IMR-90 (cell line): ENCODE data around the gene PLPP6. TPM values are rescaled to one million over a fixed set of nuclear protein-coding genes. Genes with fewer than 3 reads are reported as not detected.

Source experiments
- ATAC-seq: fragments of 200-7000 bp; cut with Tn5 transposase; 2 replicates; pipeline ENCODE4 v1.9.1; 2020; ENCODE audit warnings: low read depth, mild to moderate bottlenecking, moderate library complexity
- BruUV-seq: library from RNA; stranded (reverse); fragments of 400-500 nt; replicated peaks from 2 replicates; lab custom pipeline; 2021; lab: Mats Ljungman, UMichigan
- CTCF ChIA-PET: fragments of 300-600 bp; formaldehyde crosslinking; extraction: SDS; loops from one replicate; lab custom pipeline; 2021; ENCODE audit warnings: antibody characterized with exemption; lab: Yijun Ruan, JAX
- POLR2A ChIA-PET: fragments of 300-600 bp; sonication (Branson Sonifier 250); formaldehyde crosslinking; loops from one replicate; lab custom pipeline; 2022; ENCODE audit warnings: antibody characterized with exemption; ENCODE audit not compliant: unreplicated experiment; lab: Charles Lee
- DNase-seq: peaks from one replicate; pipeline ENCODE4 v3.0.0; 2013
- H2AFZ ChIP-seq: replicated peaks from 2 replicates; pipeline ENCODE3; 2013; ENCODE audit warnings: low read length, mild to moderate bottlenecking; ENCODE audit not compliant: poor library complexity
- H2AK5ac ChIP-seq: 2 replicates; pipeline ENCODE4 v1.6.1; 2013; ENCODE audit warnings: low read depth, low read length, inconsistent platforms
- H2AK9ac ChIP-seq: replicated peaks from 2 replicates; pipeline ENCODE3; 2013; ENCODE audit warnings: mild to moderate bottlenecking, low read depth, low read length, moderate library complexity; ENCODE audit not compliant: poor library complexity
- H2BK120ac ChIP-seq: 2 replicates; pipeline ENCODE4 v1.6.1; 2013; ENCODE audit warnings: low read depth, low read length, inconsistent platforms
- H2BK15ac ChIP-seq: 3 replicates; pipeline ENCODE4 v1.6.1; 2013; ENCODE audit warnings: low read depth, low read length, inconsistent platforms
- H2BK20ac ChIP-seq: 2 replicates; pipeline ENCODE4 v1.6.1; 2013; ENCODE audit warnings: low read depth, mild to moderate bottlenecking, inconsistent platforms, low read length, moderate library complexity
- H2BK5ac ChIP-seq: 2 replicates; pipeline ENCODE4 v1.6.1; 2013; ENCODE audit warnings: mild to moderate bottlenecking, low read depth, low read length, inconsistent platforms; ENCODE audit not compliant: poor library complexity, severe bottlenecking
- H3K14ac ChIP-seq: replicated peaks from 2 replicates; pipeline ENCODE4 v1.6.1; 2013; ENCODE audit warnings: low read depth, low read length, inconsistent platforms
- H3K18ac ChIP-seq: 2 replicates; pipeline ENCODE4 v1.6.1; 2013; ENCODE audit warnings: low read depth, low read length, control low read depth
- H3K23ac ChIP-seq: 2 replicates; pipeline ENCODE4 v1.6.1; 2013; ENCODE audit warnings: low read depth, low read length, inconsistent platforms
- H3K27ac ChIP-seq: 2 replicates; pipeline ENCODE4 v1.5.1; 2013; ENCODE audit warnings: mild to moderate bottlenecking, control low read depth, low read length; ENCODE audit not compliant: insufficient read depth
- H3K27me3 ChIP-seq: 2 replicates; pipeline ENCODE4 v1.6.1; 2013; ENCODE audit warnings: low read length; ENCODE audit not compliant: control insufficient read depth, insufficient read depth
- H3K36me3 ChIP-seq: 2 replicates; pipeline ENCODE4 v1.6.1; 2013; ENCODE audit warnings: low read length, mixed read lengths; ENCODE audit not compliant: control insufficient read depth, insufficient read depth
- H3K4ac ChIP-seq: 2 replicates; pipeline ENCODE4 v1.6.1; 2013; ENCODE audit warnings: low read depth, low read length, inconsistent platforms
- H3K4me1 ChIP-seq: 2 replicates; pipeline ENCODE4 v1.6.1; 2013; ENCODE audit warnings: low read length, mixed read lengths; ENCODE audit not compliant: control insufficient read depth, insufficient read depth
- H3K4me2 ChIP-seq: 2 replicates; pipeline ENCODE4 v1.6.1; 2013; ENCODE audit warnings: low read depth, mild to moderate bottlenecking, control low read depth, low read length, moderate library complexity
- H3K4me3 ChIP-seq: 2 replicates; pipeline ENCODE4 v1.5.1; 2013; ENCODE audit warnings: low read depth, mild to moderate bottlenecking, control low read depth, low read length, moderate library complexity; ENCODE audit not compliant: insufficient read depth
- H3K56ac ChIP-seq: 2 replicates; pipeline ENCODE4 v1.6.1; 2013; ENCODE audit warnings: low read length, inconsistent platforms; ENCODE audit not compliant: insufficient read depth; ENCODE audit errors: extremely low read depth
- H3K79me1 ChIP-seq, 2 experiments: 2 replicates each; pipeline ENCODE4 v1.6.1; 2013; ENCODE audit warnings: low read length in 2 of 2, inconsistent platforms in 1 of 2, low read depth in 1 of 2
- H3K9ac ChIP-seq: 2 replicates; pipeline ENCODE4 v1.6.1; 2013; ENCODE audit warnings: low read depth, low read length, control low read depth
- H3K9me1 ChIP-seq: 2 replicates; pipeline ENCODE4 v1.6.1; 2013; ENCODE audit warnings: low read length, inconsistent platforms; ENCODE audit not compliant: insufficient read depth
- H3K9me3 ChIP-seq: 2 replicates; pipeline ENCODE4 v1.6.1; 2013; ENCODE audit warnings: low read length; ENCODE audit not compliant: control insufficient read depth, insufficient read depth
- H4K20me1 ChIP-seq: 2 replicates; pipeline ENCODE4 v1.6.1; 2013; ENCODE audit warnings: low read length, inconsistent platforms; ENCODE audit not compliant: insufficient read depth
- H4K5ac ChIP-seq: 2 replicates; pipeline ENCODE4 v1.6.1; 2013; ENCODE audit warnings: mild to moderate bottlenecking, low read depth, low read length, control low read depth
- H4K8ac ChIP-seq, 2 experiments: 2 replicates each; pipeline ENCODE4 v1.6.1; 2013; ENCODE audit warnings: low read depth in 2 of 2, low read length in 2 of 2, control low read depth in 1 of 2, inconsistent platforms in 1 of 2
- H4K91ac ChIP-seq: 2 replicates; pipeline ENCODE4 v1.6.1; 2013; ENCODE audit warnings: low read depth, low read length, inconsistent platforms; ENCODE audit not compliant: insufficient read depth
- BHLHE40 ChIP-seq: fragments of 150-350 bp; IDR thresholded peaks from 2 replicates; pipeline ENCODE4 v1.6.1; 2016; ENCODE audit warnings: mild to moderate bottlenecking, low read depth, low read length
- CEBPB ChIP-seq: IDR thresholded peaks from 2 replicates; pipeline ENCODE4 v1.6.1; 2012; ENCODE audit warnings: low read depth, low read length, improper control_type of control experiment
- CHD1 ChIP-seq: IDR thresholded peaks from 2 replicates; pipeline ENCODE4 v1.6.1; 2012; ENCODE audit warnings: low read depth, low read length, improper control_type of control experiment
- CTCF ChIP-seq: conservative IDR thresholded peaks from 2 replicates; pipeline ENCODE4 v1.5.1; 2012; ENCODE audit warnings: mild to moderate bottlenecking, low read depth, low read length, improper control_type of control experiment
- ELK1 ChIP-seq: fragments of 150-350 bp; IDR thresholded peaks from 2 replicates; pipeline ENCODE4 v1.6.1; 2016; ENCODE audit warnings: low read depth, mild to moderate bottlenecking, low read length, moderate library complexity, borderline replicate concordance
- FOS ChIP-seq: fragments of 150-350 bp; IDR thresholded peaks from 2 replicates; pipeline ENCODE4 v1.6.1; 2016; ENCODE audit warnings: low read depth, low read length
- MAFK ChIP-seq: IDR thresholded peaks from 2 replicates; pipeline ENCODE4 v1.6.1; 2012; ENCODE audit warnings: low read depth, low read length, improper control_type of control experiment
- MAZ ChIP-seq: IDR thresholded peaks from 2 replicates; pipeline ENCODE4 v1.6.1; 2012; ENCODE audit warnings: low read depth, mild to moderate bottlenecking, low read length, improper control_type of control experiment, moderate library complexity, borderline replicate concordance
- MXI1 ChIP-seq: IDR thresholded peaks from 2 replicates; pipeline ENCODE4 v1.6.1; 2012; ENCODE audit warnings: low read depth, mild to moderate bottlenecking, low read length, moderate library complexity, borderline replicate concordance
- NFE2L2 ChIP-seq: fragments of 150-350 bp; IDR thresholded peaks from 2 replicates; pipeline ENCODE4 v1.6.1; 2016; ENCODE audit warnings: low read depth, mild to moderate bottlenecking, low read length
- POLR2A ChIP-seq: IDR thresholded peaks from 2 replicates; pipeline ENCODE4 v1.6.1; 2012; ENCODE audit warnings: mild to moderate bottlenecking, low read depth, low read length
- RAD21 ChIP-seq: IDR thresholded peaks from 2 replicates; pipeline ENCODE4 v1.6.1; 2012; ENCODE audit warnings: low read length, improper control_type of control experiment
- RCOR1 ChIP-seq: IDR thresholded peaks from 2 replicates; pipeline ENCODE4 v1.6.1; 2012; ENCODE audit warnings: mild to moderate bottlenecking, low read length, improper control_type of control experiment; ENCODE audit not compliant: insufficient replicate concordance
- RFX5 ChIP-seq: IDR thresholded peaks from 2 replicates; pipeline ENCODE4 v1.8.0; 2012; ENCODE audit warnings: low read depth, mild to moderate bottlenecking, low read length, moderate library complexity
- SMC3 ChIP-seq: fragments of 150-350 bp; IDR thresholded peaks from 2 replicates; pipeline ENCODE4 v1.6.1; 2016; ENCODE audit warnings: low read depth, mild to moderate bottlenecking, antibody characterized with exemption, low read length, moderate library complexity
- USF2 ChIP-seq: fragments of 150-350 bp; IDR thresholded peaks from 2 replicates; pipeline ENCODE4 v1.6.1; 2017; ENCODE audit warnings: mild to moderate bottlenecking, antibody characterized with exemption, low read length, low read depth
- dilution Hi-C: fragments of 300-500 bp; cut with HindIII; formaldehyde crosslinking; loops from one replicate; pipeline ENCODE4 v1.14.3; 2018; ENCODE audit warnings: low sequenced_read_pairs; ENCODE audit not compliant: unreplicated experiment
- in situ Hi-C: fragments of 300-500 bp; cut with MboI; formaldehyde crosslinking; loops from 3 replicates; pipeline ENCODE4 v1.14.3; 2019; ENCODE audit warnings: low sequenced_read_pairs, inconsistent platforms, mixed read lengths
- intact Hi-C: fragments of 100-400 bp; cut with micrococcal nuclease; formaldehyde crosslinking; loops from 2 replicates; pipeline ENCODE4 v1.10.0; 2022
- polyA plus RNA-seq, 3 experiments: library from polyadenylated mRNA; depleted of rRNA; stranded (reverse); fragments of >200 nt; gene quantifications; 2 replicates each; pipeline ENCODE4 v1.2.3, GENCODE V29; 2012; ENCODE audit warnings: low replicate concordance in 1 of 3
- total RNA-seq: library from RNA; depleted of rRNA; stranded (reverse); fragments of >200 nt; gene quantifications from 2 replicates; pipeline ENCODE4 v1.2.3, GENCODE V29; 2012

Gene PLPP6
- total and polyA plus RNA-seq, 2 of the 4 experiments (the other 2 are of a cell fraction): 3.4 to 5.9 TPM

- intact Hi-C loops: no loop called here
- TF ChIP-seq BHLHE40: no peak
- TF ChIP-seq POLR2A: no peak
- TF ChIP-seq RFX5: no peak
- no peak for TF ChIP-seq CHD1
- no peak for TF ChIP-seq MAFK
- TF ChIP-seq MAZ: no peak
- no peak for TF ChIP-seq CTCF
- TF ChIP-seq NFE2L2: no peak
- no peak for TF ChIP-seq CEBPB
- TF ChIP-seq MXI1: no peak
- no peak for TF ChIP-seq SMC3
- no peak for TF ChIP-seq FOS
- no peak for TF ChIP-seq ELK1
- TF ChIP-seq RCOR1: no peak
- no peak for TF ChIP-seq RAD21
- no peak for TF ChIP-seq USF2
These were observed 47.3 kb downstream of the PLPP6 start for GRCh38 chr9:4709380-4709779.

More at GRCh38 chr9:4709380-4709779, 47.3 kb downstream of the PLPP6 start:
- Histone ChIP-seq H2BK20ac (no peak overlapping the region), H3K9me1 (no peaks in the 10 kb centered on the region), H4K5ac (no peak overlapping the region), H3K4me1 (no peaks in the 10 kb centered on the region), H3K4me2 (no peak overlapping the region), H2BK15ac (no peak overlapping the region), H2AK5ac (no peak overlapping the region), H4K91ac (no peak overlapping the region), H3K18ac (no peak overlapping the region), H3K14ac (no peak overlapping the region), H4K8ac (no peak overlapping the region), H3K56ac (no peak overlapping the region), H2BK5ac (no peak overlapping the region), H3K27ac (no peak overlapping the region), H2AFZ (no peak overlapping the region), H3K9me3 (no peaks in the 10 kb centered on the region), H2AK9ac (no peak overlapping the region), H3K4me3 (no peak overlapping the region), H3K4ac (no peak overlapping the region), H3K79me1 (peaks cover 0 to 2% of the 10 kb centered on the region in 2 experiments; a peak in 1 of 4 replicates), H3K23ac (no peak overlapping the region), H3K27me3 (no peaks in the 10 kb centered on the region), H4K20me1 (no peaks in the 10 kb centered on the region), H3K36me3 (peaks cover 6% of the 10 kb centered on the region), H3K9ac (no peak overlapping the region), H2BK120ac (no peak overlapping the region)
- in situ Hi-C loops (no loop called here), dilution Hi-C loops (no loop called here)
- no TSS peak for BruUV-seq
- ATAC-seq (peak; percentile 53), DNase-seq (no peak)
- CTCF ChIA-PET: no interaction called here
- POLR2A ChIA-PET: interaction anchor here (1.0 kb wide), 1 partner anchor 15 kb away, joined by 3 read pairs; no protein-coding TSS in a partner anchor
